B cell (primary cell): Measurements from ENCODE around the gene DOCK1. TPM values are rescaled to one million over a fixed set of nuclear protein-coding genes. Genes with fewer than 3 reads are reported as not detected.

Experiments
- ATAC-seq: fragments of 200-7000 bp; cut with Tn5 transposase; one replicate; pipeline ENCODE4 v1.10.0; 2021; ENCODE audit warnings: low read depth, mild to moderate bottlenecking, moderate number of reproducible peaks, moderate library complexity
- CTCF ChIA-PET: fragments of 350-600 bp; sonication (Branson Sonifier 250); formaldehyde crosslinking; loops from one replicate; lab custom pipeline; 2021; ENCODE audit warnings: antibody characterized with exemption, inconsistent platforms; lab: Charles Lee
- POLR2A ChIA-PET: fragments of 350-600 bp; sonication (Branson Sonifier 250); formaldehyde crosslinking; loops from one replicate; lab custom pipeline; 2021; ENCODE audit warnings: antibody characterized with exemption; lab: Charles Lee
- DNase-seq: peaks from one replicate; pipeline ENCODE4 v3.0.0; 2013
- H2AFZ ChIP-seq: 2 replicates; pipeline ENCODE4 v1.6.1; 2012; ENCODE audit warnings: mild to moderate bottlenecking, low read depth, low read length; ENCODE audit not compliant: insufficient read depth, poor library complexity, severe bottlenecking
- H3K27ac ChIP-seq, 2 donors: 1 replicate in 1 of 2; 2 replicates in 1 of 2; pipeline ENCODE4 v1.5.1; 2012 to 2013; ENCODE audit warnings: low read length in 2 of 2, mild to moderate bottlenecking in 2 of 2, moderate library complexity in 1 of 2
- H3K27me3 ChIP-seq, 4 experiments: fragments of 200-600 bp in 1 of 4; sonication (generic) in 1 of 4; replicated peaks in 1 of 4; 1 replicate in 2 of 4; 2 replicates in 2 of 4; pipeline versions ENCODE4 v1.6.1 to v1.7.0; 2013 to 2016; ENCODE audit warnings: low read length in 3 of 4, mild to moderate bottlenecking in 2 of 4, mixed read lengths in 1 of 4, moderate library complexity in 1 of 4; ENCODE audit not compliant: insufficient read depth in 4 of 4, control insufficient read depth in 3 of 4; ENCODE audit errors: control extremely low read depth in 1 of 4
- H3K36me3 ChIP-seq, 2 experiments: replicated peaks in 1 of 2; 1 replicate in 1 of 2; 2 replicates in 1 of 2; pipeline versions ENCODE4 v1.6.1 to v1.7.1; 2013; ENCODE audit warnings: low read length in 1 of 2; ENCODE audit not compliant: insufficient read depth in 2 of 2, control insufficient read depth in 1 of 2; ENCODE audit errors: control extremely low read depth in 1 of 2, extremely low read depth in 1 of 2
- H3K4me1 ChIP-seq, 2 donors: fragments of 200-600 bp in 1 of 2; sonication (generic) in 1 of 2; 1 replicate in 1 of 2; 2 replicates in 1 of 2; pipeline versions ENCODE4 v1.5.1 to v1.6.1; 2013 to 2017; ENCODE audit warnings: low read length in 2 of 2; ENCODE audit not compliant: control insufficient read depth in 2 of 2, insufficient read depth in 2 of 2
- H3K4me2 ChIP-seq: replicated peaks from 2 replicates; pipeline ENCODE3; 2012; ENCODE audit warnings: mild to moderate bottlenecking, low read depth, low read length; ENCODE audit not compliant: poor library complexity, severe bottlenecking
- H3K4me3 ChIP-seq, 5 experiments: fragments of 200-600 bp in 1 of 5; sonication (generic) in 1 of 5; 1 replicate in 3 of 5; 2 replicates in 2 of 5; pipeline versions ENCODE4 v1.5.1 to v1.7.0; 2011 to 2016; ENCODE audit warnings: low read length in 4 of 5, mild to moderate bottlenecking in 4 of 5, low read depth in 2 of 5, control low read depth in 1 of 5, moderate library complexity in 1 of 5; ENCODE audit not compliant: insufficient read depth in 1 of 5; ENCODE audit errors: control extremely low read depth in 1 of 5, extremely low read depth in 1 of 5
- H3K79me2 ChIP-seq: fragments of 200-600 bp; sonication (generic); one replicate; pipeline ENCODE4 v1.6.0; 2016; ENCODE audit warnings: low read length; ENCODE audit not compliant: control insufficient read depth, insufficient read depth
- H3K9ac ChIP-seq: fragments of 200-600 bp; sonication (generic); 2 replicates; pipeline ENCODE4 v1.6.1; 2017; ENCODE audit warnings: mild to moderate bottlenecking, low read length, moderate library complexity
- H3K9me3 ChIP-seq, 3 donors: one replicate each; pipeline versions ENCODE4 v1.6.1 to v1.7.1; 2013; ENCODE audit warnings: low read length in 2 of 3; ENCODE audit not compliant: control insufficient read depth in 2 of 3, insufficient read depth in 1 of 3; ENCODE audit errors: control extremely low read depth in 1 of 3
- H4K20me1 ChIP-seq: 2 replicates; pipeline ENCODE4 v1.6.0; 2012; ENCODE audit warnings: mild to moderate bottlenecking, low read length; ENCODE audit not compliant: insufficient read depth, control insufficient read depth, poor library complexity, severe bottlenecking
- H3K27ac Mint-ChIP-seq: one replicate; pipeline ENCODE4 v1.8.0; 2021; ENCODE audit warnings: mixed read lengths
- H3K27me3 Mint-ChIP-seq: one replicate; pipeline ENCODE4 v1.8.0; 2021; ENCODE audit warnings: mixed read lengths
- H3K4me1 Mint-ChIP-seq: one replicate; pipeline ENCODE4 v1.8.0; 2021; ENCODE audit warnings: mixed read lengths
- H3K4me3 Mint-ChIP-seq: one replicate; pipeline ENCODE4 v1.8.0; 2021; ENCODE audit warnings: mixed read lengths
- H3K9me3 Mint-ChIP-seq: one replicate; pipeline ENCODE4 v1.8.0; 2022; ENCODE audit warnings: mixed read lengths; ENCODE audit not compliant: insufficient read depth
- EZH2 ChIP-seq: IDR thresholded peaks from 2 replicates; pipeline ENCODE4 v1.6.1; 2012; ENCODE audit warnings: borderline replicate concordance, low read depth, mild to moderate bottlenecking, moderate library complexity, low read length; ENCODE audit not compliant: insufficient read depth, poor library complexity, severe bottlenecking
- WGBS: methylation state at CpG from one replicate; pipeline ENCODE4 v1.1.5; 2013; ENCODE audit warnings: missing lambda C conversion rate; ENCODE audit not compliant: insufficient coverage; 5-methylcytosine and 5-hydroxymethylcytosine counted together
- intact Hi-C: fragments of 100-400 bp; cut with micrococcal nuclease; formaldehyde crosslinking; loops from one replicate; pipeline ENCODE4 v1.10.0; 2022
- polyA plus RNA-seq: library from polyadenylated mRNA; depleted of rRNA; stranded (reverse); fragments of >200 nt; gene quantifications from 2 replicates; pipeline ENCODE4 v1.2.3, GENCODE V29; 2012
- total RNA-seq, 2 donors: library from RNA; stranded (reverse); fragments of 120-200 nt in 1 of 2; gene quantifications; 1 replicate in 1 of 2; 2 replicates in 1 of 2; pipeline versions ENCODE4 v1.2.3 to v1.2.4, GENCODE V29; 2013 to 2022
- TF ChIP-seq, protein P1 (sequence below): fragments of 200-600 bp; IDR thresholded peaks from one replicate; pipeline ENCODE4 v1.8.0; 2022; ENCODE audit warnings: antibody characterized with exemption, mild to moderate bottlenecking

DOCK1 gene
- total and polyA plus RNA-seq, 2 donors (not counting 1 experiment from before 2014, with no cell fraction given) = not detected

DNA sequence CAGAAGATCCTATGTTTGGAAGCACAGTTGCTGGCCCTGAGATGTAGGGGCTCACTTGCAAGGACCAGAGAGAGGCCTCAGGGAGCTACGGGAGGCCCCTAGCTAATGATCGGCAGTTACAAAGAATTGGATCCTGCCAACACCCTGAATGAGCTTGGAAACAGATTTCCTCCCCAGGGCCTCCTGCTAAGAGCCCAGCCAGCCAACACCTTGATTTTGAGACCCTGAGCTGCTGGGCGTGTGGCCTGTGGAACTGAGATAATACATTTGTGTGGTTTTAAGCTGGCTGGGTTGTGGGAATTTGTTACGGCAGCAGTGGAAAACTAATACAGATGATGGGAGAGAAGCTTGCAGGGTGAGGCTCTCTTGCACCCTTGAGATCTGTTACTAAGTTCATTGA is 3.9 kb downstream of the DOCK1 start:
- Histone ChIP-seq H3K9ac (no peak overlapping the region), H3K4me3 (no peak overlapping the region), H4K20me1 (no peaks in the 10 kb centered on the region), H3K27me3 (peaks cover 0 to 13% (median 2%) of the 10 kb centered on the region in 4 experiments), H3K4me2 (no peak overlapping the region), H3K79me2 (no peaks in the 10 kb centered on the region), H3K27ac (no peak overlapping the region), H2AFZ (no peak overlapping the region), H3K4me1 (no peaks in the 10 kb centered on the region), H3K36me3 (no peaks in the 10 kb centered on the region), H3K9me3 (peaks cover 0 to 28% (median 0%) of the 10 kb centered on the region in 3 donors)
- ChIA-PET POLR2A (no interaction called here), CTCF (no interaction called here)
- TF ChIP-seq, protein P1, sequence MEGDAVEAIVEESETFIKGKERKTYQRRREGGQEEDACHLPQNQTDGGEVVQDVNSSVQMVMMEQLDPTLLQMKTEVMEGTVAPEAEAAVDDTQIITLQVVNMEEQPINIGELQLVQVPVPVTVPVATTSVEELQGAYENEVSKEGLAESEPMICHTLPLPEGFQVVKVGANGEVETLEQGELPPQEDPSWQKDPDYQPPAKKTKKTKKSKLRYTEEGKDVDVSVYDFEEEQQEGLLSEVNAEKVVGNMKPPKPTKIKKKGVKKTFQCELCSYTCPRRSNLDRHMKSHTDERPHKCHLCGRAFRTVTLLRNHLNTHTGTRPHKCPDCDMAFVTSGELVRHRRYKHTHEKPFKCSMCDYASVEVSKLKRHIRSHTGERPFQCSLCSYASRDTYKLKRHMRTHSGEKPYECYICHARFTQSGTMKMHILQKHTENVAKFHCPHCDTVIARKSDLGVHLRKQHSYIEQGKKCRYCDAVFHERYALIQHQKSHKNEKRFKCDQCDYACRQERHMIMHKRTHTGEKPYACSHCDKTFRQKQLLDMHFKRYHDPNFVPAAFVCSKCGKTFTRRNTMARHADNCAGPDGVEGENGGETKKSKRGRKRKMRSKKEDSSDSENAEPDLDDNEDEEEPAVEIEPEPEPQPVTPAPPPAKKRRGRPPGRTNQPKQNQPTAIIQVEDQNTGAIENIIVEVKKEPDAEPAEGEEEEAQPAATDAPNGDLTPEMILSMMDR = no peak
- no peak for TF ChIP-seq EZH2
- DNase-seq (no peak), ATAC-seq (no peak)
- Mint-ChIP-seq H3K4me3 (no peak overlapping the region), H3K9me3 (no peaks in the 10 kb centered on the region), H3K27me3 (peaks cover 15% of the 10 kb centered on the region), H3K4me1 (peaks cover 2% of the 10 kb centered on the region), H3K27ac (no peak overlapping the region)
- intact Hi-C loops = no loop called here
- 96% methylated on average over 4 of the region's 4 CpGs for WGBS

DNA sequence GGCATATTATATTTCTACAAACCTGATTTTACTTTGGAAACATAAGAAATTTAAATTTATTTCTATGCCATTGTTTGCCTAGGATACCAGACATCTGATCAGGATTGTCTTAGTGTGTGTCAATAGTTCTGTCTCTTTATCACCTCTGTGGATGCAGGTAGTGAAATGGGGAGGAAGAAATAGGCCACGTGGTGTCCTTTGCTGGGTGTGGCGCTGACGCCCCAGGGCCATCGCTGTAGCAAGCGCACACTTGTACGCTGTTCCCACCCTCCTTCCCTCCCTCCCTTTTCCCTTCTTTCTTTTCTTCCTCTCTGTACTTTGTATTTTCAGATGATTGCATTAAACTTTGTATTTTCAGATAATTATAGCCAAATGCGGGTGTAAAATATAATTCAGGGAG is 5.0 kb downstream of the DOCK1 start:
- ChIA-PET POLR2A (no interaction called here), CTCF (no interaction called here)
- TF ChIP-seq, protein P1 = no peak
- TF ChIP-seq EZH2 = no peak
- no peak for DNase-seq
- no peak overlapping the region for H3K27ac Mint-ChIP-seq
- 100% methylated on average over 1 of the region's 7 CpGs for WGBS
- H3K4me1 Mint-ChIP-seq = peaks cover 2% of the 10 kb centered on the region
- no peak overlapping the region for H2AFZ ChIP-seq
- peaks cover 9% of the 10 kb centered on the region for H3K27me3 Mint-ChIP-seq
- peaks cover 0 to 24% (median 0%) of the 10 kb centered on the region in 3 donors for H3K9me3 ChIP-seq
- H3K4me2 ChIP-seq = no peak overlapping the region
- no peaks in the 10 kb centered on the region for H4K20me1 ChIP-seq
- H3K9me3 Mint-ChIP-seq = peaks cover 3% of the 10 kb centered on the region
- no peaks in the 10 kb centered on the region for H3K4me1 ChIP-seq
- peaks cover 0 to 6% (median 0%) of the 10 kb centered on the region in 4 experiments for H3K27me3 ChIP-seq
- H3K4me3 ChIP-seq = no peak overlapping the region
- H3K36me3 ChIP-seq = no peaks in the 10 kb centered on the region
- H3K27ac ChIP-seq = no peak overlapping the region
- ATAC-seq = no peak
- intact Hi-C loops = no loop called here
- no peak overlapping the region for H3K9ac ChIP-seq
- no peaks in the 10 kb centered on the region for H3K79me2 ChIP-seq
- H3K4me3 Mint-ChIP-seq = no peak overlapping the region
